IMR-90 (cell line): ENCODE results near the gene SLC16A4. TPM values are rescaled to one million over a fixed set of nuclear protein-coding genes. Genes with fewer than 3 reads are reported as not detected.

Experiments used
- ATAC-seq: fragments of 200-7000 bp; cut with Tn5 transposase; 2 replicates; pipeline ENCODE4 v1.9.1; 2020; ENCODE audit warnings: low read depth, mild to moderate bottlenecking, moderate library complexity
- BruUV-seq: library from RNA; stranded (reverse); fragments of 400-500 nt; replicated peaks from 2 replicates; lab custom pipeline; 2021; lab: Mats Ljungman, UMichigan
- CTCF ChIA-PET: fragments of 300-600 bp; formaldehyde crosslinking; extraction: SDS; loops from one replicate; lab custom pipeline; 2021; ENCODE audit warnings: antibody characterized with exemption; lab: Yijun Ruan, JAX
- POLR2A ChIA-PET: fragments of 300-600 bp; sonication (Branson Sonifier 250); formaldehyde crosslinking; loops from one replicate; lab custom pipeline; 2022; ENCODE audit warnings: antibody characterized with exemption; ENCODE audit not compliant: unreplicated experiment; lab: Charles Lee
- DNase-seq: peaks from one replicate; pipeline ENCODE4 v3.0.0; 2013
- H2AFZ ChIP-seq: replicated peaks from 2 replicates; pipeline ENCODE3; 2013; ENCODE audit warnings: low read length, mild to moderate bottlenecking; ENCODE audit not compliant: poor library complexity
- H2AK5ac ChIP-seq: 2 replicates; pipeline ENCODE4 v1.6.1; 2013; ENCODE audit warnings: low read depth, low read length, inconsistent platforms
- H2AK9ac ChIP-seq: replicated peaks from 2 replicates; pipeline ENCODE3; 2013; ENCODE audit warnings: mild to moderate bottlenecking, low read depth, low read length, moderate library complexity; ENCODE audit not compliant: poor library complexity
- H2BK120ac ChIP-seq: 2 replicates; pipeline ENCODE4 v1.6.1; 2013; ENCODE audit warnings: low read depth, low read length, inconsistent platforms
- H2BK15ac ChIP-seq: 3 replicates; pipeline ENCODE4 v1.6.1; 2013; ENCODE audit warnings: low read depth, low read length, inconsistent platforms
- H2BK20ac ChIP-seq: 2 replicates; pipeline ENCODE4 v1.6.1; 2013; ENCODE audit warnings: low read depth, mild to moderate bottlenecking, inconsistent platforms, low read length, moderate library complexity
- H2BK5ac ChIP-seq: 2 replicates; pipeline ENCODE4 v1.6.1; 2013; ENCODE audit warnings: mild to moderate bottlenecking, low read depth, low read length, inconsistent platforms; ENCODE audit not compliant: poor library complexity, severe bottlenecking
- H3K14ac ChIP-seq: replicated peaks from 2 replicates; pipeline ENCODE4 v1.6.1; 2013; ENCODE audit warnings: low read depth, low read length, inconsistent platforms
- H3K18ac ChIP-seq: 2 replicates; pipeline ENCODE4 v1.6.1; 2013; ENCODE audit warnings: low read depth, low read length, control low read depth
- H3K23ac ChIP-seq: 2 replicates; pipeline ENCODE4 v1.6.1; 2013; ENCODE audit warnings: low read depth, low read length, inconsistent platforms
- H3K27ac ChIP-seq: 2 replicates; pipeline ENCODE4 v1.5.1; 2013; ENCODE audit warnings: mild to moderate bottlenecking, control low read depth, low read length; ENCODE audit not compliant: insufficient read depth
- H3K27me3 ChIP-seq: 2 replicates; pipeline ENCODE4 v1.6.1; 2013; ENCODE audit warnings: low read length; ENCODE audit not compliant: control insufficient read depth, insufficient read depth
- H3K36me3 ChIP-seq: 2 replicates; pipeline ENCODE4 v1.6.1; 2013; ENCODE audit warnings: low read length, mixed read lengths; ENCODE audit not compliant: control insufficient read depth, insufficient read depth
- H3K4ac ChIP-seq: 2 replicates; pipeline ENCODE4 v1.6.1; 2013; ENCODE audit warnings: low read depth, low read length, inconsistent platforms
- H3K4me1 ChIP-seq: 2 replicates; pipeline ENCODE4 v1.6.1; 2013; ENCODE audit warnings: low read length, mixed read lengths; ENCODE audit not compliant: control insufficient read depth, insufficient read depth
- H3K4me2 ChIP-seq: 2 replicates; pipeline ENCODE4 v1.6.1; 2013; ENCODE audit warnings: low read depth, mild to moderate bottlenecking, control low read depth, low read length, moderate library complexity
- H3K4me3 ChIP-seq: 2 replicates; pipeline ENCODE4 v1.5.1; 2013; ENCODE audit warnings: low read depth, mild to moderate bottlenecking, control low read depth, low read length, moderate library complexity; ENCODE audit not compliant: insufficient read depth
- H3K56ac ChIP-seq: 2 replicates; pipeline ENCODE4 v1.6.1; 2013; ENCODE audit warnings: low read length, inconsistent platforms; ENCODE audit not compliant: insufficient read depth; ENCODE audit errors: extremely low read depth
- H3K79me1 ChIP-seq, 2 experiments: 2 replicates each; pipeline ENCODE4 v1.6.1; 2013; ENCODE audit warnings: low read length in 2 of 2, inconsistent platforms in 1 of 2, low read depth in 1 of 2
- H3K9ac ChIP-seq: 2 replicates; pipeline ENCODE4 v1.6.1; 2013; ENCODE audit warnings: low read depth, low read length, control low read depth
- H3K9me1 ChIP-seq: 2 replicates; pipeline ENCODE4 v1.6.1; 2013; ENCODE audit warnings: low read length, inconsistent platforms; ENCODE audit not compliant: insufficient read depth
- H3K9me3 ChIP-seq: 2 replicates; pipeline ENCODE4 v1.6.1; 2013; ENCODE audit warnings: low read length; ENCODE audit not compliant: control insufficient read depth, insufficient read depth
- H4K20me1 ChIP-seq: 2 replicates; pipeline ENCODE4 v1.6.1; 2013; ENCODE audit warnings: low read length, inconsistent platforms; ENCODE audit not compliant: insufficient read depth
- H4K5ac ChIP-seq: 2 replicates; pipeline ENCODE4 v1.6.1; 2013; ENCODE audit warnings: mild to moderate bottlenecking, low read depth, low read length, control low read depth
- H4K8ac ChIP-seq, 2 experiments: 2 replicates each; pipeline ENCODE4 v1.6.1; 2013; ENCODE audit warnings: low read depth in 2 of 2, low read length in 2 of 2, control low read depth in 1 of 2, inconsistent platforms in 1 of 2
- H4K91ac ChIP-seq: 2 replicates; pipeline ENCODE4 v1.6.1; 2013; ENCODE audit warnings: low read depth, low read length, inconsistent platforms; ENCODE audit not compliant: insufficient read depth
- BHLHE40 ChIP-seq: fragments of 150-350 bp; IDR thresholded peaks from 2 replicates; pipeline ENCODE4 v1.6.1; 2016; ENCODE audit warnings: mild to moderate bottlenecking, low read depth, low read length
- CEBPB ChIP-seq: IDR thresholded peaks from 2 replicates; pipeline ENCODE4 v1.6.1; 2012; ENCODE audit warnings: low read depth, low read length, improper control_type of control experiment
- FOS ChIP-seq: fragments of 150-350 bp; IDR thresholded peaks from 2 replicates; pipeline ENCODE4 v1.6.1; 2016; ENCODE audit warnings: low read depth, low read length
- MAFK ChIP-seq: IDR thresholded peaks from 2 replicates; pipeline ENCODE4 v1.6.1; 2012; ENCODE audit warnings: low read depth, low read length, improper control_type of control experiment
- MAZ ChIP-seq: IDR thresholded peaks from 2 replicates; pipeline ENCODE4 v1.6.1; 2012; ENCODE audit warnings: low read depth, mild to moderate bottlenecking, low read length, improper control_type of control experiment, moderate library complexity, borderline replicate concordance
- MXI1 ChIP-seq: IDR thresholded peaks from 2 replicates; pipeline ENCODE4 v1.6.1; 2012; ENCODE audit warnings: low read depth, mild to moderate bottlenecking, low read length, moderate library complexity, borderline replicate concordance
- NFE2L2 ChIP-seq: fragments of 150-350 bp; IDR thresholded peaks from 2 replicates; pipeline ENCODE4 v1.6.1; 2016; ENCODE audit warnings: low read depth, mild to moderate bottlenecking, low read length
- RAD21 ChIP-seq: IDR thresholded peaks from 2 replicates; pipeline ENCODE4 v1.6.1; 2012; ENCODE audit warnings: low read length, improper control_type of control experiment
- RCOR1 ChIP-seq: IDR thresholded peaks from 2 replicates; pipeline ENCODE4 v1.6.1; 2012; ENCODE audit warnings: mild to moderate bottlenecking, low read length, improper control_type of control experiment; ENCODE audit not compliant: insufficient replicate concordance
- SMC3 ChIP-seq: fragments of 150-350 bp; IDR thresholded peaks from 2 replicates; pipeline ENCODE4 v1.6.1; 2016; ENCODE audit warnings: low read depth, mild to moderate bottlenecking, antibody characterized with exemption, low read length, moderate library complexity
- dilution Hi-C: fragments of 300-500 bp; cut with HindIII; formaldehyde crosslinking; loops from one replicate; pipeline ENCODE4 v1.14.3; 2018; ENCODE audit warnings: low sequenced_read_pairs; ENCODE audit not compliant: unreplicated experiment
- in situ Hi-C: fragments of 300-500 bp; cut with MboI; formaldehyde crosslinking; loops from 3 replicates; pipeline ENCODE4 v1.14.3; 2019; ENCODE audit warnings: low sequenced_read_pairs, inconsistent platforms, mixed read lengths
- intact Hi-C: fragments of 100-400 bp; cut with micrococcal nuclease; formaldehyde crosslinking; loops from 2 replicates; pipeline ENCODE4 v1.10.0; 2022
- polyA plus RNA-seq, 3 experiments: library from polyadenylated mRNA; depleted of rRNA; stranded (reverse); fragments of >200 nt; gene quantifications; 2 replicates each; pipeline ENCODE4 v1.2.3, GENCODE V29; 2012; ENCODE audit warnings: low replicate concordance in 1 of 3
- total RNA-seq: library from RNA; depleted of rRNA; stranded (reverse); fragments of >200 nt; gene quantifications from 2 replicates; pipeline ENCODE4 v1.2.3, GENCODE V29; 2012
- TF ChIP-seq, protein P1 (sequence below): fragments of 150-350 bp; IDR thresholded peaks from 2 replicates; pipeline ENCODE4 v1.6.1; 2016; ENCODE audit warnings: low read depth, mild to moderate bottlenecking, low read length, moderate library complexity, borderline replicate concordance
- TF ChIP-seq, protein P2 (sequence below): conservative IDR thresholded peaks from 2 replicates; pipeline ENCODE4 v1.5.1; 2012; ENCODE audit warnings: mild to moderate bottlenecking, low read depth, low read length, improper control_type of control experiment

Gene SLC16A4
- total and polyA plus RNA-seq, 2 of the 4 experiments (the other 2 are of a cell fraction), result 27.7 to 65.2 TPM

DNA sequence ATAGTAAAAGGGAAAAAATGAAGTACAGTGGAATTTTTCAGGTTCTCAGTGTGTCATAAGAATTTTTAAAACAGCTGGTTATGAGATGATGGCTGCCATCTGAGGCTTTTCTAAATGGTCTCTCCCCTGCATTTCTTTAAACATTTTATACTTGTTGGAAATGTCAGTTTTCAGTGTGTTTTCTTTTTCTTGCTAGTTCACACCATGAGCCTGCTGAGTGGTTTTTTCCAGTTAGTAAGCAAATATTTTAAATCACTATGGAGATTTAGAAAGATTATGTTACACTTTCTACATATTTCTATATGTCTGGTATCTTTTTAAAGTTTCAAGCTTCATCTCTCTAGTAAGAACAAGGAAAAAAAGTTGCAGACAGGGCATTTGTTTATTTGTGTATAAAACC, 42.1 kb downstream of the SLC16A4 start:
- DNase-seq, result no peak
- CTCF ChIA-PET, result interaction anchor here (0.5 to 1.1 kb wide), 3 partner anchors 10 to 43 kb away, joined by 3 read pairs; partner anchors contain the start of gene RBM15
- peak overlapping the region; percentile 39; the same call in 1 of the 2 replicates for H3K9ac ChIP-seq

More for the DNA sequence above, 42.1 kb downstream of the SLC16A4 start:
- no peak overlapping the region for H3K56ac ChIP-seq
- H3K27ac ChIP-seq, result peak overlapping the region; percentile 28; the same call in 1 of the 2 replicates
- POLR2A ChIA-PET, result no interaction called here
- H3K14ac ChIP-seq, result no peak overlapping the region
- H4K91ac ChIP-seq, result no peak overlapping the region
- peaks cover 9% of the 10 kb centered on the region for H3K36me3 ChIP-seq
- peaks cover 7% of the 10 kb centered on the region; the same call in 1 of the 2 replicates for H4K20me1 ChIP-seq
- H3K4me3 ChIP-seq, result no peak overlapping the region
- H2BK20ac ChIP-seq, result no peak overlapping the region
- H2BK5ac ChIP-seq, result peak overlapping the region; percentile 38
- peaks cover 8% of the 10 kb centered on the region for H3K9me1 ChIP-seq
- H3K9me3 ChIP-seq, result no peaks in the 10 kb centered on the region
- H3K4me1 ChIP-seq, result peaks cover 9% of the 10 kb centered on the region
- H2AFZ ChIP-seq, result no peak overlapping the region
- no peak overlapping the region for H2AK5ac ChIP-seq
- no peak overlapping the region for H4K8ac ChIP-seq
- H3K79me1 ChIP-seq, result peaks cover 22 to 41% of the 10 kb centered on the region in 2 experiments
- peak overlapping the region; percentile 71 for H3K4me2 ChIP-seq
- H3K4ac ChIP-seq, result no peak overlapping the region
- H2BK120ac ChIP-seq, result no peak overlapping the region
- intact Hi-C loops (no loop called here), dilution Hi-C loops (no loop called here), in situ Hi-C loops (no loop called here)
- no TSS peak for BruUV-seq
- no peak overlapping the region for H4K5ac ChIP-seq
- no peak overlapping the region for H2BK15ac ChIP-seq
- no peaks in the 10 kb centered on the region for H3K27me3 ChIP-seq
- no peak overlapping the region for H2AK9ac ChIP-seq
- no peak overlapping the region for H3K23ac ChIP-seq
- no peak overlapping the region for H3K18ac ChIP-seq
- TF ChIP-seq MAFK (no peak), MAZ (no peak), MXI1 (no peak), RCOR1 (no peak), RAD21 (no peak), BHLHE40 (no peak), SMC3 (no peak), NFE2L2 (no peak), CEBPB (no peak), FOS (no peak)
- TF ChIP-seq, protein P1, sequence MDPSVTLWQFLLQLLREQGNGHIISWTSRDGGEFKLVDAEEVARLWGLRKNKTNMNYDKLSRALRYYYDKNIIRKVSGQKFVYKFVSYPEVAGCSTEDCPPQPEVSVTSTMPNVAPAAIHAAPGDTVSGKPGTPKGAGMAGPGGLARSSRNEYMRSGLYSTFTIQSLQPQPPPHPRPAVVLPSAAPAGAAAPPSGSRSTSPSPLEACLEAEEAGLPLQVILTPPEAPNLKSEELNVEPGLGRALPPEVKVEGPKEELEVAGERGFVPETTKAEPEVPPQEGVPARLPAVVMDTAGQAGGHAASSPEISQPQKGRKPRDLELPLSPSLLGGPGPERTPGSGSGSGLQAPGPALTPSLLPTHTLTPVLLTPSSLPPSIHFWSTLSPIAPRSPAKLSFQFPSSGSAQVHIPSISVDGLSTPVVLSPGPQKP, result no peak
- TF ChIP-seq, protein P2, sequence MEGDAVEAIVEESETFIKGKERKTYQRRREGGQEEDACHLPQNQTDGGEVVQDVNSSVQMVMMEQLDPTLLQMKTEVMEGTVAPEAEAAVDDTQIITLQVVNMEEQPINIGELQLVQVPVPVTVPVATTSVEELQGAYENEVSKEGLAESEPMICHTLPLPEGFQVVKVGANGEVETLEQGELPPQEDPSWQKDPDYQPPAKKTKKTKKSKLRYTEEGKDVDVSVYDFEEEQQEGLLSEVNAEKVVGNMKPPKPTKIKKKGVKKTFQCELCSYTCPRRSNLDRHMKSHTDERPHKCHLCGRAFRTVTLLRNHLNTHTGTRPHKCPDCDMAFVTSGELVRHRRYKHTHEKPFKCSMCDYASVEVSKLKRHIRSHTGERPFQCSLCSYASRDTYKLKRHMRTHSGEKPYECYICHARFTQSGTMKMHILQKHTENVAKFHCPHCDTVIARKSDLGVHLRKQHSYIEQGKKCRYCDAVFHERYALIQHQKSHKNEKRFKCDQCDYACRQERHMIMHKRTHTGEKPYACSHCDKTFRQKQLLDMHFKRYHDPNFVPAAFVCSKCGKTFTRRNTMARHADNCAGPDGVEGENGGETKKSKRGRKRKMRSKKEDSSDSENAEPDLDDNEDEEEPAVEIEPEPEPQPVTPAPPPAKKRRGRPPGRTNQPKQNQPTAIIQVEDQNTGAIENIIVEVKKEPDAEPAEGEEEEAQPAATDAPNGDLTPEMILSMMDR, result no peak
- no peak for ATAC-seq
